ELF-1 (cell line): ENCODE results near the gene SYT7.
"Not testable (repeated sequence)": the region's sequence is repeated elsewhere in the genome, so short reads cannot be mapped to it uniquely, and the experiment has no call there.

Experiments used
- DNase-seq: peaks from one replicate; pipeline ENCODE4 v3.0.0-alpha.2; 2016; ENCODE audit warnings: low read depth, low spot score

SYT7 gene, protein sequence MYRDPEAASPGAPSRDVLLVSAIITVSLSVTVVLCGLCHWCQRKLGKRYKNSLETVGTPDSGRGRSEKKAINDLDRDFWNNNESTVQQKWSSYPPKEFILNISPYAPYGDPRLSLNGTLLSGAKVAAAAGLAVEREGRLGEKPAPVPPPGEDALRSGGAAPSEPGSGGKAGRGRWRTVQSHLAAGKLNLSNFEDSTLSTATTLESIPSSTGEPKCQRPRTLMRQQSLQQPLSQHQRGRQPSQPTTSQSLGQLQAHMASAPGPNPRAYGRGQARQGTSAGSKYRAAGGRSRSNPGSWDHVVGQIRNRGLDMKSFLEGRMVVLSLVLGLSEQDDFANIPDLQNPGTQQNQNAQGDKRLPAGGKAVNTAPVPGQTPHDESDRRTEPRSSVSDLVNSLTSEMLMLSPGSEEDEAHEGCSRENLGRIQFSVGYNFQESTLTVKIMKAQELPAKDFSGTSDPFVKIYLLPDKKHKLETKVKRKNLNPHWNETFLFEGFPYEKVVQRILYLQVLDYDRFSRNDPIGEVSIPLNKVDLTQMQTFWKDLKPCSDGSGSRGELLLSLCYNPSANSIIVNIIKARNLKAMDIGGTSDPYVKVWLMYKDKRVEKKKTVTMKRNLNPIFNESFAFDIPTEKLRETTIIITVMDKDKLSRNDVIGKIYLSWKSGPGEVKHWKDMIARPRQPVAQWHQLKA

DNA sequence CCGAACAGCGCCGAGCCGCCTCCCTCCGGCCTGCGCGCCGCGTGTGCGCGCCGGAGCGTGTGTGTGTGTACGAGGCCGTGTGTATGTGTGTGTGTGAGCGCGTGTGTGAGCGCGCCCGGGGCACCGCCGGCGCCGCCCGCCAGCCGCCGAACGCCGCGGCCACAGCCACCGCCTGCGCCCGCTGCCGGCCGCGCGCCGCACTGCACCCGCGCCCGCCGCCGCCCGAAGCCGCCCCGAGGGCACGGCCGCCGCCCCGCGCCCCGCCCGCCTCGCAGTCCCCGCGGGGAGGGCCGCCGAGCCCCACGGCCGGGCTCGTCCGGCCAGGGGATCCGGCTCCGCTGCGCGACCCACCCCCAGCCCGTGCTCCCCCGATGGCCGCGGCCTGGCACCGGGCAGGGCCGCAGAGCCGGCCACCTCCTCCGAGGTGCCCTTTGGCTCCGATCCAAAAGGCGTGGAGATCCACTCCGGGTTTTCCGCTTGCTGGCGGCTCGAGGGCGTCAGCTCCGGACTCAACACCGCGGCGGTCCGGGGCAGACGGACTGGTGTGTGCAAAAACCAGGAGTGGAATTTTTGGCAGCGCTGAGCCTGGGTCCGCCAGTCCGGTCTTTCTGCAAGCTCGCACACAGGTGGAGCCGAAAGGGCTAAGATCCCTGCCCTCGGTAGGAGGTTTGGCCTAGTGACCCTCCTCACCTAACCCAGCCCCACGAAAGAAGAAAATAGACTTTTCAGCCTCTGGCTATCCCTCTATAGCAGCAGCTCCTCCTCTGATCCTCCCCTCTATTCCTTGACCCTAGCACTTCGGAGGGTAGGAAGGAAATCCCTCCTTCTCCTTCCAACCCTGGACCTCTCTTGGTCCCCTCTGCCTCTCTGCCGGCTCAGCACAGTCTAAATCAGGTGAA is at the start of gene SYT7:
Gene SYT7, minus strand, starts transcription at position 47 of the 899 bp plus-strand sequence. CDS start 256 bp downstream, outside the sequence.
- DNase-seq: peak; percentile 98

DNA sequence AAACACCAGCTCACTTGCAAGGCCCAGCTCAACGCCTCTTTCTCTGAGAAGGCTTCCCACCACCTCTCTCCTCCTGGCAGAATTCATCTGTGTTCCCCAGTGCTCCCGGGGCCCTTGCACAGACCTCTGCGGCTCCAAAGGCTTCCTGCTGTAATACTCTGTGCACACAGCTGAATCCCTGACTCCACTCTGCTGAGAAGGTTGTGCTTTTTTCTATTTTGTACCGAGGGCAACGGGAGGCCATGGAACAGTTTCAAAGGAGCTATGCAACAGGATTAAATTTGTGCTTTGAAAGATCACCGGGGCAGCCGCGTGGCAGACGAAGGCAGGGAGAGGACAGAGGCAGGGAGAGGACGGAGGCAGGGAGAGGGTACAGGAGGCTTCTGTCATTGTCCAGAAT is 49.2 kb upstream of the SYT7 start:
- no peak for DNase-seq

DNA sequence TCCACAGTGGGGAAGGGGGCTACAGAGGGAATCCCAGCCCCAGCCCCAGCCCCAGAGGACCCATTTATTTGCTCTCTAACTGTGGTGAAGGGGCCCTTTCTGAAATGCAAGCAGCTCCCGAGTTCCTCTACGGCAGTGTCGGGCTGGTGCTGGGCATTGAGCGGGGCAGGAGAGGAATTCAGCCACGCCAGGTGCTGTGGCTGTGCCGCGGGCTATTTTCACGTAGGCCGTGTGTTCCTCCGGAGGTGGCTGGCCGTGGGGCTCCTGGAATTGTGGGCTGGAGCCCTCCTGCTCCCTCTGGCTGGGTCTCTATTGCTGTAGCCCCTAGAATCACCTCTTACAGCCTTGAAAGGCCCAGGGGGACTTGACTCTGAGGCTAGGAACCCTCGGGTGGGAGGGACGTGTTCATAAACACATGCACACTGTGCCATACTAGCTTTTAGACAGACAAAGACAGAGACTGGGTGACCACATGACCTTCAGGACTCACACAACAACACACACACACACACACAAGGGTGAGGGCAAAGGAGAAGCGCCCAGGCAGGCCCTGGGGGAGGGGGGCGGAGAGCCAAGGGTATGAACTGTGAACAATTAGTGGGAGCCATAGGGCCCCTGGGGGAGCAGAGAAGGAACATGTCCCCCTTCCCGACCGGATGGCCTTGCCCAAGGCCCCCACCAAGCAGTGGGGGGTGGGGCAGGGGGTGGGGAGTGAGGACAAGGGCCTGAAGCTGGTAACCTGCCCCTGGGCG is 48.4 kb upstream of the SYT7 start:
- DNase-seq: no peak

DNA sequence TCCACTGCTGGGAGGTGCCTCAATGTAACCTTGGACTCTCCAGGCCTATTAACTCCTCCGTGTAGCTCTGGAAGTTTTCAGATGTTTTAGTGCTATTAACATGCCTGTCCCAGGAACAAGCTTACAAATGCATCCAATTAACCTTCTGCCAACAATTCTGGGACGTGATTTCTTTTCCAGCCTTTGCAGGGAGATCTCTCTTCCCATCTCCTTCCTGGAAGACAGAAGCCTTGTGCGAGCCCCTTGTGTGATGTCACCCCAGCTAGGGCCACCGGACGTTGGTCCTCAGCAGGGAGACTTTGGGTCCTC is 47.7 kb upstream of the SYT7 start:
- DNase-seq: no peak

DNA sequence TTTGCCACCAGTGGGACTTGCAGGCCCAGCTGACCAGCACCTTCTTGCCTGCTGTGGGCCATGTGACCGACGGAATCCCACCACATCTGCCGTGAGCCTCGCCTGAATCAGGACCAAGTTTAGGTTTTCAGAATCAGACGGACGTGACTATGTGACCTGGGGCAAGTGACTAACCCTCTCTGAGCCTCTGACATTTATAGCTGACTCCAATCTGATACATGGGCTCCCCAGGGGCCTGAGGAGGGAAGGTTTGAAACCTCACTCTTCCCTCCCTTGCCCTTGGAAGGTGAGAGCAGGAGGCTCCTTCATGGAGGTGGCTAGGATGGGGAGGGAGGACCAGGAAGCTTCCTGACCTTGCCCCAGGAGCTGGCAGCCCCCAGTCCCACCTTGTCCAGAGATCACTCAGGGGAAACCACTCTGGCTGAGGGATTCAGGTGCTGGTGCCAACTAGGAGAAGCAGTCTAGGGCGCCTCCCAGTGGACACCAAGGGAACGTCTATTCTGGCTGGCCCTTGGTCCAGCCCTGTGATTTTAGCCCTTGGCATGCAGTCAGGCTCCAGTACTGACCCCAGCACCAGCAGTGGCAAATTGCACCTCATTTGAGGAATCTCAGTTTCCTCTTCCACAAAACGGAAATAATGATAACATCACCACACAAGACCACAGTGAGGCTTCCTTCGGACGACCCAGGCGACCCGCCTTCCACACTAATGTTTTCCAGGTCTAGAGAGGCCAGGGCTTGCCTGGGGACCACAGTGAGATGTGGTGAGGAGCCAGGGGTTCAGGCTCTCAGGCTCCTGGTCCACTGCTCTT is 47.2 kb upstream of the SYT7 start:
- DNase-seq: peak; percentile 92

DNA sequence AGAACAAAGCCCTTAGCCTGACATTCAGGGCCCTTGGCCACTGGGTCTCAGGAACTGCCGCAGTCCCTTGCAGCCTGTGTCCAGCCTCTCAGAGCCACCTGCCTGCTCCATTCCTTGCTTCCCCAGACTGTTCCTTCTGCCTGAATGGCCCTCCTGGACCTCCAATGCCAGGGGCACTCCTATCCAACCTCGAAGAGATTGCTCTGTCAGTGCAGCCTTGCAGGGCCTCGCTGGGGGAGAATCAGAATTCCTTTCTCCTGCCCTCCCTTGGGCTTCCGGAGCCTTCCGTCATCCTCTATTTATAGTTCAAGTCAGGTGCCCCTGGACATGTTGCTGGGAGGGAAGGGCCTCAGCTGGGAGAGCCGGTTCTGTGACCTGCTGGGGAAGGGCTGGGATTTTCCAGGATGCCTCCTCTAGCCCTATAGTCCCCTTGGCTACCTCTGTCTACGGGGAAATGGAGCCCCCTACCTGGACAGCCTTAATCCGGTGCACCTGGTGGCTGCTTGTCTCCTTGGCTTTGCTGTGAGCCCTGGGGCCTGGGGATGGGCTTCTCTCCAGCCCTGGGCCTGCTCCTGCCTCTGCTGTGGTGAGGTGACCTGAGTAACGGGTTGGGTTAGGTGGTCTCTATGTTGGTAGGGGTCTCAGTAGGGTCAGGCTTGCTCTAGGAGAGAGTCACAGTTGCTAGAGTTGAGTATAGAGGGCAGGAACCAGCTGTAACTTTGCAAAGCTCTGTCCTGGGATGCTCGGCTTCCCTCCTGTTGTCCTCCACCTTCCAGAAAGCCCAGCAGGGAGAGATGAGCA is 45.9 kb upstream of the SYT7 start:
- DNase-seq: peak; percentile 98

DNA sequence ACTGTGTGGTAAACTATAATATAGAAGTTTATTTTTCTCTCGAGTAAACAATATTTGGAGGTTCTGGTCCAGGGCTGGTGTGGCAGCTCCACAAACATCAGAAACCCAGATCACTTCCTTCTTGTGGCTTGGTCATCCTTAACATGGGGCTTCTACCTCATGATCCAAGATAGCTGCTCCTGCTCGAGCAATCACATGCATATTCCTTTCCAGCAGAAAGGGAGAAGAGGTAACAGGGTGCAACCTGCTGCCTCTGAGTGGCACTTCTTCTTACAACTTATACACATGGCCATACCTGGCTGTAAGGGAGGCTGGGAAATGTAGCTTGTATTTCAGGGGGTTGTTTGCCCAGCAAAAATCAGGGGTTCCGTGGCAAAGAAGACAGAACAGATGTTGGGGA is 44.6 kb upstream of the SYT7 start:
- DNase-seq: no peak

DNA sequence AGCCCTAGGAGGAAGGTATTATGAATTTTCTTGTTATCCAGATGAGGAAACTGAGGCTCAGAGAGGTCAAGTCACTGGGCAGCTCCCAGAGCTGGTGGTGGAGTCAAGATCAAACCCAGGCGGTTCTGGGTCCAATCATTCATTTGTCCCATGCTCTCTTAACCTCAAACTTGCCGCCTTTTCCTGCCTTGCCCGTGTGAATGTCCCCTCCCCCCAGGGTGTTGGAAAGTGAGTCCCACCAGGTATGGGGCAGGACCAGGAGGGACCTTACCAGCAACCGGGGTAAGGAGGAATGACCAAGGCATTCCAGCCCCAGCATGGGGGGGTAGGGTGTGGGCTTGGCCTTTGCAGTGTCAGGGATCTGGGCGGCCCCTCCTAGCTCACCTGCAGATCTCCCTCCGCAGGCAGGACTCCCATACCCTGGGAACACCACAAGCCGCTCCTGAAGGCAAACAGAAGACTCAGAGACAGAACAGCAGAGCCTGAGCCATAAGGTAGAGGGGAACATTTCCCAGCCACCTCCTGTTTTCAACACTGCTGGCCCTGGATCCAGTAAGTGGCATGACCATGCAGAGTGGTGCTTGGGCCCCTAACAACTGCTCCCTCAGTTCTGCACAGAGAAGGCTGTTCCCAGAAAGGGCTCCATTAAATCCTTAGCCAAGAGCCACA is 41.2 kb upstream of the SYT7 start:
- DNase-seq: peak; percentile 63

DNA sequence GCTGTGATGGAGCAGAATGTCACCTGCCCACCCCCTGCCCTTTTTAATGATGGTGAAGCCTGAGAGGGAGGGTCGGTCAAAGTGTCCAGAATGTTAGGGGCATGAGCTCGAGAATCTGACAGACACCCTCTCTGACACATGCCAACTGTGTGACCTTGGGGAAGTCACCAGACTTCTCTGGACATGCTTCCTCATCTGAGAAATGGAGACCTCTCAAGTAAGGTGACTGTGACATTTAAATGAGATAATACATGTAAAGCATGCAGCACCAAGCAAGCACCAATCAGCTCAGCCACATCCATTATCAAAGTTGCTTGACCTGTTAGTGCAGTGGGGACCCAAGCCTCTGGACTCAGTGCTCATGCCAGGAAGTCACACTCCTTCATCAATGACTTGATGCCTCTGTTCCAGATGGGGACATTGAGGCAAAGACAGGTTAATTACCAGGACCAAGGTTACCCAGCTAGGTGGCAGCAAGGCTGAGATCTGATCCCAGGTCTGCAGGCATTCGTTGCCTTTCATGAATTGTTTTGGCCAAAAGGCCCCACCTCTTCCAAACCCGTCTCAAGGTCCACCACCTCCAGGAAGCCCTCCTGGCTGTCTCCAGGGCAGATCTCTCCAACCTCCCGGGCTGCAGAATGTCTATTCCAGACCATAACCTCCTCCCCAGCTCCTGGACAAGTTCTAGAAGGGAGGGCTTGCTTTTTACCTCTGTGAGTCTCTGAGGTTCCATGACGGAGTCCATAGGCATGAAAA is 38.8 kb upstream of the SYT7 start:
- DNase-seq: no peak

DNA sequence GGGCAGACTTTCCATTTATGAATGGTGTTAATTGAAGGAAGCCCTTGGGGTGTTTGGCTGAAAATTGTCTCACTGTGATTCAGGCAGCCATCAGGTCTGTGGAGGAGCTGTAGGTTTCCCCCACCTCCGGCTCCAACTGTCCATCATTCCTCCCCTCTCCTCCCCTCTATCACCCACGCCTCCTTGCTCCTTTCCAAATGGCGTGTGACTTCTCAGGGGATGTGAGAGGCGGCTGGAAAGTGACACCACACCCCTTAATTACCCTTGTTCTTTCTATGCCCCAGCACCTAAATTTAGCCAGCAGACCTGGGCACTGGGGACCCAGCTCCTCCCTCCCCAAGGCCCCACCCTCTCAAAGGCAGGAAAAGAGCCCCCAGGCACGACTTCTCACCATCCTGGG is 38.1 kb upstream of the SYT7 start:
- DNase-seq: peak; percentile 43

DNA sequence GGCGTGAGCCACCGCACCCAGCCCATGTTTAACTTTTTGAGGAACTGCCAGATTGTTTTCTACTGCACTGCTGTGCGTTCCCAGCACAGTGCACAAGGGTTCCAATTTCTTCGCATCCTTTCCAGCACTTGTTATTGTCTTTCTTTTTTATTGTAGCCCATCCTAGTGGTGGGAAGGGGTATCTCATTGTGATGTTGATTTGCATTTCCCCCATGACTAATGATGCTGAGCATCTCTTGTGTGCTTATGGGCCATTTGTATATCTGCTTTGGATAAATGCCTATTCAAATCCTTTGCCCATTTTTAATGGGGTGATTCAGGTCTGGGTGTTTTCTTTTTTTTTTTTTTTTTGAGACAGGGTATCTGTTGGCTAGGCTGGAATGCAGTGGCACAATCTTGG is 36.6 kb upstream of the SYT7 start:
- DNase-seq: no peak

DNA sequence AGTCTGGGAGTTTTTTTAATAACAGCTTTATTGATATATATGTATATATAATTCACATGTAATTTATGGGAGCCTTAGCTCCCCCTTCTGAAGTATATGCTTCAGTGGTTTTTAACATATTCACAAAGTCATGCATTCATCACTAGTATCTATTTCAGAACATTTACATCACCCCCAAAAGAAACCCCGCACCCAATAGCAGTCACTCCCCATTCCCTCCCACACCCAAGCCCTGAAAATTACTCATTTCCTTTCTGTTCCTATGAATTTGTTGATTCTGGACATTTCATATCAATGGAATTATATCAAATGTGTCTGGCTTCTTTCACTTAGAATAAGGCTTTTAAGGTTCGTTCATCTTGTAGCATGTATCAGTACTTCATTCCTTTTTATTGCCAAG is 35.6 kb upstream of the SYT7 start:
- DNase-seq: no peak

DNA sequence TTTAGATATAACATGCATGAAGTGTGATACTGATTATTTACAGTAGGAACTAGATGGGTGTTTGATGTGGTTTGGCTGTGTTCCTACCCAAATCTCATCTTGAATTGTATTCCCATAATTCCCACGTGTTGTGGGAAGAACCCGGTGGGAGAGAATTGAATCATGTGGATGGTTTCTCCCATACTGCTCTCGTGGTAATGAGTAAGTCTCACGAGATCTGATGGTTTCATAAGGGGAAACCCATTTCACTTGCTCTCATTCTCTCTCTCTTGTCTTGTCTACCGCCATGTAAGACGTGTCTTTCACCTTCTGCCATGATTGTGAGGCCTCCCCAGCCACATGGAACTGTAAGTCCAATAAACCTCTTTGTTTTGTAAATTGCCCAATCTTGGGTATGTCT is 33.9 kb upstream of the SYT7 start:
- not testable (repeated sequence) for DNase-seq

DNA sequence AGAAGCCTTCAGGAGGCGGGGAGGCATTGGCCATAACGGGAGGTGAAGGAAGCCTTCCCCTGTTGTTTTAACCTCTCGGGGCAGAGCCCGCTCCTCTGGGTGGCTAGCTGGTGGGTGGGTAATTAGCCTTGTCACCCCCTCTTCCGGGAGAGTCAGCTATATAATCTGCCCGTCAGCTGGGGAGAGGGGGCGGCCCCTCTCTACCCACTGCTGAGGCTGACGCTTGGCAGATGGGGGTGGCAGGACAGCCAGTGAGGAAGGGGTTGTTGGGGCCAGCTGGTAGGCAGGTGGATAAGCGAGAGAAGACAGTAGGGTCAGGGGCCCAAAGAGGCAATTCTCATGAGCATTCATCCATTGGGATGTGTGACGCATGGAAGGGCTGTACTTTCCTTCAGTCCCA is 33.0 kb upstream of the SYT7 start:
- DNase-seq: no peak

DNA sequence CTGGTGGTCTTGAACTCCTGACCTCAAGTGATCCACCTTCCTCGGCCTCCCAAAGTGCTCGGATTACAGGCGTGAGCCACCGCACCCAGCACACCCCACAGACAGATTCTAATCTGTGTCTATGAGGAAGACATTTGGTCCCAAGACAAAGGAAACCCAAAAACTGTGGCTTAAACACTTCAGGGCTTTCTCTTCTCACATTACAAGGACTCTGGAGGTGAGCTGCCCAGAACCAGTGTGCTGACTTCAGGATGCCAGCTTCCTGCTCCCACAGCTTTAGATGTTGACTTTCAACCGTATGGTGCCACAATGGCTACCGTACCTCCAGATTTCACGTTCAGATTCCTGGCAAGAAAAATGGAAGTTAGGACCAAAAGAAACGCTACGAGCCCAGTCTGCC is 32.2 kb upstream of the SYT7 start:
- DNase-seq: no peak

DNA sequence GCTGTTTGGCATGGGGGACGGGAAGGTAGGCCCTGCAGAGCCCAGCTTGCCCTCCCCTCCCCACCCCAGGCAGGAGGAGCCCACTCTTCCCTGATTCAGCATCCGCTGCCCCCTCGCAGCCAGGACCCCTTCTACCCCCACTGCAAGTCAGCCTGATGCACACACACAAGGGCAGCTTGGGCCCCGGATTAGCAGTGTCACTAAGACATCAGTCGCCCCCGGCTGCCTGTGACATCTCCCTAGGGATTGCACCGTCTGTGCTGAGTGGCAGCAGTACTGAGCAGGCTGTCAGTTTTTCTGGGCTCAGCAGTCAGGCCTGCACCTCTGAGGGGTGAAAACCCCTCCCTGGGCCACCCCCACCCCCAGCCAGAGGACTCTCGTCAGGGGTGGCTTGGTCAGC is 30.4 kb upstream of the SYT7 start:
- no peak for DNase-seq

DNA sequence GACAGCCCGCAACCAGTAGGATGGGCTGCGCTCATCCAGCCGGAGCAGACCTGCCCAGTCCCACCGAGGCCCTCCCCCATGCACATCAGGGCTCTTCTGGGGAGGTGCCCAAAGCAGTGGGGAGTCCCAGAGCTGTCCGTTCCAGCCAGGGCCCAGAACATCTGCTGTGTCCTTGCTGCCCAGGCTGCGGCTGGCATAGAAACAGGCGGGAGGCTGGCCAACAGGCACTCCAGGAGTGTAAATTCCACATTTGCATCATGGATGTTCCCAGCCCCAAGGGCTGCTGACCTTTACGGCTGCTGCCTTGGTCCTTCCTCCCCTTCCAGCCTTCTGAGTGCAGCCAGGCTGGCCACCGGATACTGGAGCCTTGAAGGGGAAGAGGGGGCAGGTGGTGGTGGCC is 30.0 kb upstream of the SYT7 start:
- no peak for DNase-seq

DNA sequence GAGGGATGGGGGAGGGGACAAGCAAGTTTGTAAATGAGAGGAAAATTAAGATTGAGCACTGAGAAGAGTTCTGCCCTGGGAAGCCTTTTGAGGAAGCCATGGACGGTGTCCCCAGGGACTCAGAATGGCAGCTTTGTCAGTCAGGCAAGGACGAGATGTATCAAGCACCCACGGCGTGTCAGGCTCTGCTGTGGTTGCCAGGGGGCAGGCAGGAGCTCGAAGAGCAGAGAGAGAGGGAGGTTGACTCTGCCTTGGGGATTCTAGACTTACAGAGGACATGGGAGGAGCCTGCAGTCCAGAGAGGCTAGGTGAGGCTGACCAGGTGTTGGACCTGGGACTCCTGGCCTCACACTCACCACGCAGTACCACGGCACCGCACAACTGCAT is 29.1 kb upstream of the SYT7 start:
- DNase-seq: peak; percentile 70
